Lung (tissue), 12 donors: ENCODE results near the gene PTDSS2. TPM values are rescaled to one million over a fixed set of nuclear protein-coding genes. Genes with fewer than 3 reads are reported as not detected.

ENCODE experiments used
- ATAC-seq: fragments of 200-7000 bp; cut with Tn5 transposase; one replicate; pipeline ENCODE4 v1.9.1; 2020; ENCODE audit warnings: moderate number of reproducible peaks; ENCODE audit not compliant: insufficient read depth, low FRiP score
- DNase-seq, 3 donors: peaks; one replicate each; pipeline ENCODE4 v3.0.0-alpha.2; 2013 to 2017
- H3K27ac ChIP-seq, 2 donors: one replicate each; pipeline ENCODE4 v1.5.1; 2013; ENCODE audit warnings: mild to moderate bottlenecking in 2 of 2, moderate library complexity in 2 of 2, control low read depth in 1 of 2, inconsistent platforms in 1 of 2, low read depth in 1 of 2, low read length in 1 of 2
- H3K27me3 ChIP-seq, 3 donors: one replicate each; pipeline ENCODE4 v1.5.1; 2013; ENCODE audit warnings: low read length in 2 of 3; ENCODE audit not compliant: control insufficient read depth in 3 of 3, insufficient read depth in 3 of 3
- H3K36me3 ChIP-seq, 4 donors: one replicate each; pipeline ENCODE4 v1.5.1; 2013; ENCODE audit warnings: low read length in 4 of 4, mild to moderate bottlenecking in 1 of 4, moderate library complexity in 1 of 4; ENCODE audit not compliant: control insufficient read depth in 4 of 4, insufficient read depth in 4 of 4
- H3K4me1 ChIP-seq, 5 donors: one replicate each; pipeline ENCODE4 v1.5.1; 2013; ENCODE audit warnings: low read length in 5 of 5, mild to moderate bottlenecking in 2 of 5, moderate library complexity in 1 of 5; ENCODE audit not compliant: control insufficient read depth in 5 of 5, insufficient read depth in 5 of 5
- H3K4me3 ChIP-seq: one replicate; pipeline ENCODE4 v1.5.1; 2013; ENCODE audit warnings: mild to moderate bottlenecking, control low read depth, moderate library complexity
- H3K9ac ChIP-seq, 2 donors: one replicate each; pipeline ENCODE4 v1.5.1; 2013; ENCODE audit warnings: low read length in 2 of 2, control low read depth in 1 of 2; ENCODE audit not compliant: insufficient read depth in 1 of 2
- H3K9me3 ChIP-seq, 4 donors: one replicate each; pipeline ENCODE4 v1.5.1; 2013; ENCODE audit warnings: low read length in 3 of 4, mild to moderate bottlenecking in 1 of 4, moderate library complexity in 1 of 4; ENCODE audit not compliant: control insufficient read depth in 4 of 4, insufficient read depth in 3 of 4
- WGBS, 2 donors: extraction: QIAGEN DNeasy Blood & Tissue Kit; methylation state at CpG; one replicate each; pipeline ENCODE4 v1.1.7; 2013; 5-methylcytosine and 5-hydroxymethylcytosine counted together
- polyA plus RNA-seq, 2 donors: library from polyadenylated mRNA; stranded (reverse); fragments of 200-250 nt; gene quantifications; one replicate each; pipeline ENCODE4 v1.2.1, GENCODE V29; 2013
- total RNA-seq, 2 donors: library from RNA; depleted of rRNA in 1 of 2; stranded (reverse); fragments of >200 nt in 1 of 2; gene quantifications; one replicate each; pipeline ENCODE4 v1.2.1, GENCODE V29; 2014 to 2021
- TF ChIP-seq, protein P1 (sequence below): IDR thresholded peaks from 2 replicates; pipeline ENCODE4 v1.5.1; 2012; ENCODE audit warnings: mild to moderate bottlenecking; ENCODE audit errors: control extremely low read depth, extremely low read depth
- donor health status: control.
- donor health status: control.
- donor health status: Bipolar disorder and iron deficiency.
- donor health status: healthy.
- donor health status: DM: yes; HTN: yes; CAD: no.

Gene PTDSS2
- total and polyA plus RNA-seq, 4 donors = 20.4 to 36.5 (median 28.1) TPM

DNA sequence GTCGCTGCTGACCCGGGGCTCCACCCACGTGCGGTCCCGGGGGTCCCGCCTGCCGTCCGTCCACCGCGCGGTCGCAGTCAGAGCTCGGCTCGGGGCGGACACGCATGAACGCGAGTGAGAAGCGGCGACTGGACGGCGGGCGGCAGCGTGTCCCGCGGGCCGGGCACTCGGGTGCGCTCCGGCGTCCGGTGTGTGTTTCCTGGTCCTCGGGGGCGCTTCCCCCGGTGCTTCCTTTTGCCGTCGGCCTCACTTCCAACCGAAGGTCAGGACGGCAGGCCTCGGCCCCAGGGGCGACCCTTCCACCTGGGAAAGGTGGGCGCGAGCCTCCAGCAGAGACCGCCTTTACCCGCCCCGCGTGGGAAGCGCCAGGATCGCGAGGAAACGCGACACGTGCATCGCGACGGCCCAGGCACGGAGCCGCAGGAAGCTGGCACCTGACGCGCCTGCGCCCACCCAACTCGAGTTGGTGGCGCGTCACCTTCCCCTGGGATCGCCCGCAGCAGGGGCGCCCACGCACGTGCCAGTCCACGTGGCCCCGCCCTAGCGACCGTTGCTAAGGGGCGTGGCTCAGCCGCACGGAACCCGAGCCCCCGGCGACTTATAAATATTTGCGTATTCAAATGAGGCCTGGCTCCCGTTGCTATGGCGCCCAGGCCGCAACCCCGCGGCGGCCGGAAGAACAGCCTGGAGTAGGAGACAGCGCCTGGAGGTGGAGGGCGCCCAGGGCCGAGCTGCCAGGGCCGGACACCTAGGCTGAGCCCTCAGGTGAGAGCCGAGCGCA lies 87.0 kb downstream of the PTDSS2 start, which contains the start of gene LRRC56:
TSS of gene LRRC56 (plus strand) at position 687 of the 781 bp plus-strand sequence. CDS start 3,158 bp downstream, outside the sequence.
- peak; percentile 80 to 87 (median 82) for DNase-seq
- Histone ChIP-seq H3K9me3 (peaks cover 0 to 2% (median 0%) of the 10 kb centered on the region in 4 donors), H3K36me3 (peaks cover 0 to 16% (median 3%) of the 10 kb centered on the region in 4 donors), H3K4me1 (peaks cover 0 to 23% (median 6%) of the 10 kb centered on the region in 5 donors), H3K27ac (peak within 1 kb of the TSS in 1 of 2 donors; percentile 82), H3K4me3 (peak within 1 kb of the TSS; percentile 30), H3K9ac (no peak within 1 kb of the TSS), H3K27me3 (peaks cover 0 to 11% (median 10%) of the 10 kb centered on the region in 3 donors)
- 1 to 2% methylated on average over 91 to 93 of the region's 93 CpGs for WGBS, 2 donors
- peak; percentile 58 for ATAC-seq
- TF ChIP-seq, protein P1, sequence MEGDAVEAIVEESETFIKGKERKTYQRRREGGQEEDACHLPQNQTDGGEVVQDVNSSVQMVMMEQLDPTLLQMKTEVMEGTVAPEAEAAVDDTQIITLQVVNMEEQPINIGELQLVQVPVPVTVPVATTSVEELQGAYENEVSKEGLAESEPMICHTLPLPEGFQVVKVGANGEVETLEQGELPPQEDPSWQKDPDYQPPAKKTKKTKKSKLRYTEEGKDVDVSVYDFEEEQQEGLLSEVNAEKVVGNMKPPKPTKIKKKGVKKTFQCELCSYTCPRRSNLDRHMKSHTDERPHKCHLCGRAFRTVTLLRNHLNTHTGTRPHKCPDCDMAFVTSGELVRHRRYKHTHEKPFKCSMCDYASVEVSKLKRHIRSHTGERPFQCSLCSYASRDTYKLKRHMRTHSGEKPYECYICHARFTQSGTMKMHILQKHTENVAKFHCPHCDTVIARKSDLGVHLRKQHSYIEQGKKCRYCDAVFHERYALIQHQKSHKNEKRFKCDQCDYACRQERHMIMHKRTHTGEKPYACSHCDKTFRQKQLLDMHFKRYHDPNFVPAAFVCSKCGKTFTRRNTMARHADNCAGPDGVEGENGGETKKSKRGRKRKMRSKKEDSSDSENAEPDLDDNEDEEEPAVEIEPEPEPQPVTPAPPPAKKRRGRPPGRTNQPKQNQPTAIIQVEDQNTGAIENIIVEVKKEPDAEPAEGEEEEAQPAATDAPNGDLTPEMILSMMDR = no peak

DNA sequence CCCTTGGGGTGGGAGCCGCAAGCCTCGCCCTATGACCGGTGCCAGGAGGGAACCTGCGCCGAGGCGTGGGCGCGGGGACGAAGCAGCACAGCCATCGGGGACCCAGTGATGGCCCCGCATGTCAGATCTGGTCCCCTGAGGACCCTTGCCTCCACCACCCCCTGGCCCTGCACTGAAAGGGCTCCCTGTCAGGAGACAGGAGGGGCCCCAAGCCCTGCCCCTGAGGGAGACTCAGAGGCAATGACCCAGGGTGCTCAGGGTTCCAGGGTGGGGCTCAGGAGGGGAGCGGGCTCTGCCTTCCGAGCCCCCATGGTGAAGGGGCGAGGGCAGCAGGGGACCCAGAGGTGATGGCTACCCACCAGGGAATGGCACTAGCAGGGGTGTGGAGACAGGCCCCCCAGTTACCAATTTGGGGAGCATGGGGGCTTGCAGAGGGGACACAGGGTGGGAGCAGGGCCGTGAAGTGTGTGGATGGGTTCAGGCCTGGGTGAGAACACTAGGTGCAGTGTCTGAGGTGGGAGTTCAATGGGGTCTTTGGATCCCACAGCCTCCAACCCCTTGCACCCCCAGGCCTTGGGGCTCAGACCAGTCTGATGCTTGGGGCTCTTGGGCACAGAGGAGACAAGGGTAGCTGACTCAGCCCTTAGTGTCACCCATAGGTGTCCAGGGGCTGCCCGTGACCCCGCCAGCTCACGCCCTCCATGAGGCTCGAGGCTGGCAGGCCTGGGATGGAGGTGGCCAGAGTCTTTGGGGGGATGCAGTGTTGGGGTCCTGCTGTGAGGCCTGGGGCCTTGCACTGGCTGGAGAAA lies 87.7 kb downstream of the PTDSS2 start:
- 42 to 45% methylated on average over 19 of the region's 19 CpGs for WGBS, 2 donors
- Histone ChIP-seq H3K36me3 (peaks cover 0 to 9% (median 3%) of the 10 kb centered on the region in 4 donors), H3K9me3 (peaks cover 0 to 2% (median 0%) of the 10 kb centered on the region in 4 donors), H3K27ac (peak overlapping the region in 1 of 2 donors; percentile 82), H3K27me3 (peaks cover 0 to 11% (median 10%) of the 10 kb centered on the region in 3 donors), H3K9ac (no peak overlapping the region), H3K4me3 (no peak overlapping the region), H3K4me1 (peaks cover 0 to 23% (median 6%) of the 10 kb centered on the region in 5 donors)
- TF ChIP-seq, protein P1 = no peak
- no peak for DNase-seq
- no peak for ATAC-seq

DNA sequence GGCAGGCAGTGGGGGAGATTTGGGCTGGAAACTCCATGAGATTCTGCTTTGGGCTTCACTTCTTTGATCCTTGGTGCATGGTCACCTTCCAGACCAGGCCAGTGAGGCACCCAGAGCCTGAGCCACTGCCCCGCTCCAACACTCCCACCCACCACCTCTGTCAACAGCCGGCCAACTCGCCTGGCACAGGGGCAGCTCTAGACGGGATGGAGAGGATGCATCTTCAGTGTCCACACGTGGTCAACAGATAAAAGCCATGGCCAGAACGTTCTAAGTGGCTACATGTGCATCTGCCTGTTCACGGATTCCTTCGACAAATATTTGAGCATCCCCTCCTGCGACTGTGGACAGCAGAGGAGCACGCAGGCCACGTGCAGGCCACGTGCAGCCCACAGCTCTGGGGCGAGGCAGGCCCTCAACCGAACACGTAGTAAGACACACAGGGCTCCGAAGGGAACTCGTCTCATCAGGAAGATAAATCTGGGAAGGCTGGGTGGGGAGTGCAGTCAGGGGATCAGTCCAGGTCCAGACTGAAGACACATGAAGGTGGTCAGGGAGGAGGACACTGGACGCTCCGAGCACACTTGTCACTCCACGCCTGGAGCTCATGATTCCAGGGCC lies 88.5 kb downstream of the PTDSS2 start:
- no peak overlapping the region for H3K4me3 ChIP-seq
- no peak overlapping the region for H3K9ac ChIP-seq
- no peak for ATAC-seq
- no peak overlapping the region for H3K27ac ChIP-seq
- TF ChIP-seq, protein P1 = no peak
- peak in 1 of 3 donors; percentile 10 for DNase-seq
- peaks cover 0 to 11% (median 10%) of the 10 kb centered on the region in 3 donors for H3K27me3 ChIP-seq
- WGBS, 2 donors = 92 to 94% methylated on average over 20 of the region's 20 CpGs
- peaks cover 0 to 2% (median 1%) of the 10 kb centered on the region in 4 donors for H3K36me3 ChIP-seq
- peaks cover 0 to 23% (median 6%) of the 10 kb centered on the region in 5 donors for H3K4me1 ChIP-seq
- peaks cover 0 to 2% (median 0%) of the 10 kb centered on the region in 4 donors for H3K9me3 ChIP-seq
